K562 (cell line): Measurements from ENCODE around the gene ABCF2. TPM values are rescaled to one million over a fixed set of nuclear protein-coding genes. Genes with fewer than 3 reads are reported as not detected.

Experiments used
- ARHGAP35 ChIP-seq: fragments of 450-650 bp; IDR thresholded peaks from 2 replicates; pipeline ENCODE4 v1.6.1; 2018; ENCODE audit not compliant: partially characterized antibody
- ARID3A ChIP-seq: IDR thresholded peaks from 2 replicates; pipeline ENCODE4 v1.6.1; 2012; ENCODE audit warnings: low read depth, low read length, improper control_type of control experiment, borderline replicate concordance
- CREB1 ChIP-seq, 2 experiments: sonication (generic) in 1 of 2; formaldehyde crosslinking in 1 of 2; IDR thresholded peaks; 2 replicates each; pipeline versions ENCODE4 v1.6.1 to v1.8.0; 2012 to 2022; ENCODE audit warnings: inconsistent platforms in 1 of 2, mild to moderate bottlenecking in 1 of 2, missing genetic modification reagents in 1 of 2, moderate library complexity in 1 of 2
- HNRNPL ChIP-seq: fragments of 200-400 bp; formaldehyde crosslinking; IDR thresholded peaks from 2 replicates; pipeline ENCODE4 v1.6.1; 2017; ENCODE audit warnings: low read depth, mild to moderate bottlenecking, low read length
- STAT5B ChIP-seq: fragments of 250-450 bp; sonication (Bioruptor Pico); IDR thresholded peaks from 2 replicates; pipeline ENCODE4 v1.8.0; 2021; ENCODE audit warnings: mild to moderate bottlenecking, inconsistent platforms
- ZC3H8 ChIP-seq: fragments of 450-650 bp; IDR thresholded peaks from 2 replicates; pipeline ENCODE4 v1.6.1; 2017
- ZFP91 ChIP-seq: sonication (generic); formaldehyde crosslinking; IDR thresholded peaks from 2 replicates; pipeline ENCODE4 v1.8.0; 2022; ENCODE audit warnings: mild to moderate bottlenecking, missing genetic modification reagents
- ZNF274 ChIP-seq: IDR thresholded peaks from 2 replicates; pipeline ENCODE4 v1.6.1; 2011; ENCODE audit warnings: low read depth, mild to moderate bottlenecking, low read length, moderate library complexity, borderline replicate concordance
- ZNF354B ChIP-seq: fragments of 250-450 bp; sonication (Bioruptor Pico); IDR thresholded peaks from 2 replicates; pipeline ENCODE4 v1.4.0; 2020
- polyA plus RNA-seq, 8 experiments: library from polyadenylated mRNA; depleted of rRNA in 4 of 8; stranded (reverse) in 5 of 8; unstranded in 3 of 8; fragments of >200 nt; fragmentation: Nextera tagmentation in 2 of 8; fragmentation: Illumina TruSeq in 1 of 8; extraction: Ambion mirVana in 2 of 8; extraction: Trizol in 1 of 8; gene quantifications; 2 replicates each; pipeline versions ENCODE4 v1.2.1 to v1.2.3, GENCODE V29; 2011 to 2014; ENCODE audit warnings: inconsistent platforms in 1 of 8, missing spikeins in 1 of 8
- total RNA-seq, 7 experiments: library from RNA; depleted of rRNA in 6 of 7; stranded (reverse); fragments of >200 nt in 6 of 7; fragmentation: Illumina TruSeq in 2 of 7; extraction: Trizol in 2 of 7; gene quantifications; 2 replicates each; pipeline versions ENCODE4 v1.2.1 to v1.2.3, GENCODE V29; 2011 to 2021; ENCODE audit warnings: low replicate concordance in 1 of 7
- TF ChIP-seq, protein P1 (sequence below), 2 experiments: fragments of 450-650 bp in 1 of 2; sonication (generic) in 1 of 2; formaldehyde crosslinking in 1 of 2; IDR thresholded peaks; 2 replicates each; pipeline versions ENCODE4 v1.7.1 to v1.9.0; 2016 to 2022; ENCODE audit warnings: inconsistent platforms in 1 of 2, mild to moderate bottlenecking in 1 of 2, missing genetic modification reagents in 1 of 2
- TF ChIP-seq, protein P2 (sequence below): IDR thresholded peaks from 2 replicates; pipeline ENCODE4 v1.6.1; 2016; ENCODE audit warnings: missing genetic modification characterization, missing compliant biosample characterization
- TF ChIP-seq, protein P3 (sequence below): sonication (generic); formaldehyde crosslinking; IDR thresholded peaks from 2 replicates; pipeline ENCODE4 v1.9.0; 2022; ENCODE audit warnings: mild to moderate bottlenecking, missing genetic modification reagents

Gene ABCF2
- total and polyA plus RNA-seq, 9 of the 15 experiments (the other 6 are each of a cell fraction or from before 2014, with no cell fraction given) = 62.1 to 224 (median 113) TPM

GRCh38 chr7:151248346-151249033 is 21.5 kb upstream of the ABCF2 start, which contains the start of gene SMARCD3 (continued):
- TF ChIP-seq, protein P1, sequence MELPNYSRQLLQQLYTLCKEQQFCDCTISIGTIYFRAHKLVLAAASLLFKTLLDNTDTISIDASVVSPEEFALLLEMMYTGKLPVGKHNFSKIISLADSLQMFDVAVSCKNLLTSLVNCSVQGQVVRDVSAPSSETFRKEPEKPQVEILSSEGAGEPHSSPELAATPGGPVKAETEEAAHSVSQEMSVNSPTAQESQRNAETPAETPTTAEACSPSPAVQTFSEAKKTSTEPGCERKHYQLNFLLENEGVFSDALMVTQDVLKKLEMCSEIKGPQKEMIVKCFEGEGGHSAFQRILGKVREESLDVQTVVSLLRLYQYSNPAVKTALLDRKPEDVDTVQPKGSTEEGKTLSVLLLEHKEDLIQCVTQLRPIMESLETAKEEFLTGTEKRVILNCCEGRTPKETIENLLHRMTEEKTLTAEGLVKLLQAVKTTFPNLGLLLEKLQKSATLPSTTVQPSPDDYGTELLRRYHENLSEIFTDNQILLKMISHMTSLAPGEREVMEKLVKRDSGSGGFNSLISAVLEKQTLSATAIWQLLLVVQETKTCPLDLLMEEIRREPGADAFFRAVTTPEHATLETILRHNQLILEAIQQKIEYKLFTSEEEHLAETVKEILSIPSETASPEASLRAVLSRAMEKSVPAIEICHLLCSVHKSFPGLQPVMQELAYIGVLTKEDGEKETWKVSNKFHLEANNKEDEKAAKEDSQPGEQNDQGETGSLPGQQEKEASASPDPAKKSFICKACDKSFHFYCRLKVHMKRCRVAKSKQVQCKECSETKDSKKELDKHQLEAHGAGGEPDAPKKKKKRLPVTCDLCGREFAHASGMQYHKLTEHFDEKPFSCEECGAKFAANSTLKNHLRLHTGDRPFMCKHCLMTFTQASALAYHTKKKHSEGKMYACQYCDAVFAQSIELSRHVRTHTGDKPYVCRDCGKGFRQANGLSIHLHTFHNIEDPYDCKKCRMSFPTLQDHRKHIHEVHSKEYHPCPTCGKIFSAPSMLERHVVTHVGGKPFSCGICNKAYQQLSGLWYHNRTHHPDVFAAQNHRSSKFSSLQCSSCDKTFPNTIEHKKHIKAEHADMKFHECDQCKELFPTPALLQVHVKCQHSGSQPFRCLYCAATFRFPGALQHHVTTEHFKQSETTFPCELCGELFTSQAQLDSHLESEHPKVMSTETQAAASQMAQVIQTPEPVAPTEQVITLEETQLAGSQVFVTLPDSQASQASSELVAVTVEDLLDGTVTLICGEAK (IDR thresholded peaks at IDR 0.05) = peak; percentile 63; the same call in 1 of the 2 replicates
- TF ChIP-seq, protein P1 (CRISPR knock-in tag; IDR thresholded peaks at IDR 0.05) = no peak
- TF ChIP-seq HNRNPL = no peak
- no peak for TF ChIP-seq STAT5B (CRISPR knock-in tag)
- TF ChIP-seq, protein P2, sequence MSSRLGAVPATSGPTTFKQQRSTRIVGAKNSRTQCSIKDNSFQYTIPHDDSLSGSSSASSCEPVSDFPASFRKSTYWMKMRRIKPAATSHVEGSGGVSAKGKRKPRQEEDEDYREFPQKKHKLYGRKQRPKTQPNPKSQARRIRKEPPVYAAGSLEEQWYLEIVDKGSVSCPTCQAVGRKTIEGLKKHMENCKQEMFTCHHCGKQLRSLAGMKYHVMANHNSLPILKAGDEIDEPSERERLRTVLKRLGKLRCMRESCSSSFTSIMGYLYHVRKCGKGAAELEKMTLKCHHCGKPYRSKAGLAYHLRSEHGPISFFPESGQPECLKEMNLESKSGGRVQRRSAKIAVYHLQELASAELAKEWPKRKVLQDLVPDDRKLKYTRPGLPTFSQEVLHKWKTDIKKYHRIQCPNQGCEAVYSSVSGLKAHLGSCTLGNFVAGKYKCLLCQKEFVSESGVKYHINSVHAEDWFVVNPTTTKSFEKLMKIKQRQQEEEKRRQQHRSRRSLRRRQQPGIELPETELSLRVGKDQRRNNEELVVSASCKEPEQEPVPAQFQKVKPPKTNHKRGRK (tag) = peak; percentile 93
- TF ChIP-seq ARHGAP35 = peak; percentile 38
- TF ChIP-seq ZFP91 (CRISPR knock-in tag) = no peak
- 0 out of 2 replicates have a peak, but pooled peaks have one; percentile 13 for TF ChIP-seq CREB1 (IDR thresholded peaks at IDR 0.05)
- TF ChIP-seq CREB1 (CRISPR knock-in tag; IDR thresholded peaks at IDR 0.05) = no peak
- TF ChIP-seq ZNF274 = no peak
- TF ChIP-seq, protein P3, sequence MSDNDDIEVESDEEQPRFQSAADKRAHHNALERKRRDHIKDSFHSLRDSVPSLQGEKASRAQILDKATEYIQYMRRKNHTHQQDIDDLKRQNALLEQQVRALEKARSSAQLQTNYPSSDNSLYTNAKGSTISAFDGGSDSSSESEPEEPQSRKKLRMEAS = no peak
- no peak for TF ChIP-seq ZNF354B (CRISPR knock-in tag)
- TF ChIP-seq ARID3A = no peak
- TF ChIP-seq ZC3H8 = no peak
